Neural progenitor cell (in vitro differentiated cells): ENCODE measurements around the gene ATXN1. TPM values are rescaled to one million over a fixed set of nuclear protein-coding genes. Genes with fewer than 3 reads are reported as not detected.

Experiments used
- DNase-seq: peaks from one replicate; pipeline ENCODE4 v3.0.0-alpha.2; 2016; ENCODE audit warnings: low spot score
- H2AFZ ChIP-seq: fragments of 200-600 bp; sonication (generic); replicated peaks from 2 replicates; pipeline ENCODE4 v1.6.1; 2016; ENCODE audit warnings: antibody characterized with exemption
- H3F3A ChIP-seq: fragments of 200-600 bp; sonication (generic); 2 replicates; pipeline ENCODE4 v1.6.1; 2016; ENCODE audit warnings: antibody characterized with exemption, low read depth
- H3K27ac ChIP-seq: fragments of 200-600 bp; sonication (generic); 2 replicates; pipeline ENCODE4 v1.5.1; 2016; ENCODE audit warnings: mild to moderate bottlenecking
- H3K27me3 ChIP-seq: fragments of 200-600 bp; sonication (generic); 2 replicates; pipeline ENCODE4 v1.6.1; 2016; ENCODE audit warnings: mild to moderate bottlenecking, moderate library complexity
- H3K36me3 ChIP-seq: fragments of 200-600 bp; sonication (generic); 2 replicates; pipeline ENCODE4 v1.5.1; 2016
- H3K4me1 ChIP-seq: fragments of 200-600 bp; sonication (generic); 2 replicates; pipeline ENCODE4 v1.6.1; 2016; ENCODE audit warnings: mixed run types
- H3K4me2 ChIP-seq: fragments of 200-600 bp; sonication (generic); 2 replicates; pipeline ENCODE4 v1.6.1; 2016
- H3K4me3 ChIP-seq: fragments of 200-600 bp; sonication (generic); 2 replicates; pipeline ENCODE4 v1.5.1; 2016
- H3K79me2 ChIP-seq: fragments of 200-600 bp; sonication (generic); 2 replicates; pipeline ENCODE4 v1.6.1; 2016; ENCODE audit warnings: low read depth
- H3K9ac ChIP-seq: fragments of 200-600 bp; sonication (generic); 2 replicates; pipeline ENCODE4 v1.6.1; 2016
- H3K9me3 ChIP-seq: fragments of 200-600 bp; sonication (generic); 2 replicates; pipeline ENCODE4 v1.5.1; 2016; ENCODE audit warnings: low read depth
- H4K20me1 ChIP-seq: fragments of 200-600 bp; sonication (generic); 2 replicates; pipeline ENCODE4 v1.6.1; 2016; ENCODE audit warnings: low read depth
- H3K27ac Mint-ChIP-seq: 3 replicates; pipeline ENCODE4 v1.8.0; 2021; ENCODE audit warnings: mixed read lengths
- H3K27me3 Mint-ChIP-seq: 2 replicates; pipeline ENCODE4 v1.8.0; 2022; ENCODE audit warnings: low read depth, mild to moderate bottlenecking, inconsistent platforms, moderate library complexity, mixed read lengths; ENCODE audit not compliant: insufficient read depth
- H3K36me3 Mint-ChIP-seq: 3 replicates; pipeline ENCODE4 v1.8.0; 2021; ENCODE audit warnings: mixed read lengths
- H3K4me1 Mint-ChIP-seq: 3 replicates; pipeline ENCODE4 v1.8.0; 2021; ENCODE audit warnings: mixed read lengths
- H3K4me3 Mint-ChIP-seq: 3 replicates; pipeline ENCODE4 v1.8.0; 2021; ENCODE audit warnings: mild to moderate bottlenecking, moderate library complexity, mixed read lengths
- H3K9me3 Mint-ChIP-seq: 3 replicates; pipeline ENCODE4 v1.8.0; 2020; ENCODE audit warnings: mixed read lengths
- EZH2 ChIP-seq: fragments of 200-600 bp; sonication (generic); IDR thresholded peaks from 2 replicates; pipeline ENCODE4 v1.6.1; 2017; ENCODE audit warnings: antibody characterized with exemption, mild to moderate bottlenecking, moderate library complexity
- EZH2phosphoT487 ChIP-seq: fragments of 200-600 bp; sonication (generic); IDR thresholded peaks from 2 replicates; pipeline ENCODE4 v1.6.1; 2017; ENCODE audit warnings: antibody characterized with exemption
- total RNA-seq: library from RNA; depleted of rRNA; stranded (reverse); fragments of >200 nt; gene quantifications from 2 replicates; pipeline ENCODE4 v1.2.3, GENCODE V29; 2015; ENCODE audit warnings: low replicate concordance
- TF ChIP-seq, protein P1 (sequence below): fragments of 200-600 bp; sonication (generic); IDR thresholded peaks from 2 replicates; pipeline ENCODE4 v1.5.1; 2017; ENCODE audit warnings: antibody characterized with exemption, mild to moderate bottlenecking

Gene ATXN1
- total RNA-seq, 1 donor from 2014 or later = 3.6 TPM

DNA sequence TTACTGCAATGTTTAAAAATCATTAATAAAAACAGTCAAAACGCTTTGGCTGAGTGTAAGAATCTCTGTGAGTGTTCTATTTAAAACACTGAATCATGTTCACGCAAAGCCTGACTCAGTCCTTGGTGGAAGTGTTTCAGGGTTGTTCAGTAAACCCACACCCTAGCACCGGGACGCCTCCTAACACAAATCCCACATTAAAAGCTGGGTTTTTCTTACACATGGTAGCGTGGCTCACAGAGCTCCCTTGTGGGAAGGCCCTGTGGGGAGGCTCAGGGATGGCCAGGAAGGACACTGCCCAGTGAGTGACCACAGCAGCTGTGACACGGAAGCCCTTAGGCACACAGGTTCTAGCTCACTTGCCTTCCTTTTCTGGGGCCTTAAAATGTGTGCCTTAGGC, 442.7 kb downstream of the ATXN1 start:
- Histone ChIP-seq H3K4me1 (peaks cover 6% of the 10 kb centered on the region), H3K9me3 (no peaks in the 10 kb centered on the region), H3K9ac (no peak overlapping the region), H3K4me3 (no peak overlapping the region), H3K4me2 (no peak overlapping the region), H3F3A (no peaks in the 10 kb centered on the region), H3K27me3 (no peaks in the 10 kb centered on the region), H3K27ac (no peak overlapping the region), H4K20me1 (no peaks in the 10 kb centered on the region), H2AFZ (no peak overlapping the region), H3K36me3 (no peaks in the 10 kb centered on the region), H3K79me2 (no peaks in the 10 kb centered on the region)
- H3K36me3 Mint-ChIP-seq = no peaks in the 10 kb centered on the region
- H3K27ac Mint-ChIP-seq = no peak overlapping the region
- DNase-seq = no peak
- no peaks in the 10 kb centered on the region for H3K9me3 Mint-ChIP-seq
- no peak overlapping the region for H3K4me3 Mint-ChIP-seq
- TF ChIP-seq, protein P1, sequence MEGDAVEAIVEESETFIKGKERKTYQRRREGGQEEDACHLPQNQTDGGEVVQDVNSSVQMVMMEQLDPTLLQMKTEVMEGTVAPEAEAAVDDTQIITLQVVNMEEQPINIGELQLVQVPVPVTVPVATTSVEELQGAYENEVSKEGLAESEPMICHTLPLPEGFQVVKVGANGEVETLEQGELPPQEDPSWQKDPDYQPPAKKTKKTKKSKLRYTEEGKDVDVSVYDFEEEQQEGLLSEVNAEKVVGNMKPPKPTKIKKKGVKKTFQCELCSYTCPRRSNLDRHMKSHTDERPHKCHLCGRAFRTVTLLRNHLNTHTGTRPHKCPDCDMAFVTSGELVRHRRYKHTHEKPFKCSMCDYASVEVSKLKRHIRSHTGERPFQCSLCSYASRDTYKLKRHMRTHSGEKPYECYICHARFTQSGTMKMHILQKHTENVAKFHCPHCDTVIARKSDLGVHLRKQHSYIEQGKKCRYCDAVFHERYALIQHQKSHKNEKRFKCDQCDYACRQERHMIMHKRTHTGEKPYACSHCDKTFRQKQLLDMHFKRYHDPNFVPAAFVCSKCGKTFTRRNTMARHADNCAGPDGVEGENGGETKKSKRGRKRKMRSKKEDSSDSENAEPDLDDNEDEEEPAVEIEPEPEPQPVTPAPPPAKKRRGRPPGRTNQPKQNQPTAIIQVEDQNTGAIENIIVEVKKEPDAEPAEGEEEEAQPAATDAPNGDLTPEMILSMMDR = no peak
- TF ChIP-seq EZH2phosphoT487 = no peak
- H3K4me1 Mint-ChIP-seq = peaks cover 35% of the 10 kb centered on the region
- H3K27me3 Mint-ChIP-seq = no peaks in the 10 kb centered on the region

DNA sequence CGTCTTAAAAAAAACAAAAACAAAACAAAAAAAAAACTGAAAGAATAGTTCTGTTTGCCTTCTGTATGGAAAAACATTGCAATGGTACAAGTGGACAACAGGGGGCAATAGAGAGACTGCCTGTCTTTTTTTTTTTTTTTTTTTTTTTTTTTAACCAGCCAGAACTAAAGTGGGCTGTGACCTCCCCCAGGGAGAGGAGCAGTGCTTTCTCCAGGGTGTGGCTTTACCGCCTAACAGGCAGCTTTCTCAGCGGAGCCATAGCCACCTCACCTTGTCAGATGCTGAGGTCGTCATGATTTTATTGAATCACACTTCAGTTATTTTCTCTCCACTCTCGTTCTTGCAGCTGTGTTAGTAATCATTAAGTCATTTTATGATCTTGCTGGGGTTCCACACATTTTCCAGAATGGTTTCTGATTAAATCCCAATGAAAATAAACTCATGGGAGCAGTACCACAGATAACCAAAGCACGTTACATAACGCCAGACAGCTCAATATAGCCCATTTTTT, 444.5 kb downstream of the ATXN1 start:
- H3K36me3 ChIP-seq = no peaks in the 10 kb centered on the region
- H3F3A ChIP-seq = no peaks in the 10 kb centered on the region
- no peak overlapping the region for H3K27ac ChIP-seq
- Mint-ChIP-seq H3K4me3 (no peak overlapping the region), H3K9me3 (peaks cover 3% of the 10 kb centered on the region), H3K27ac (no peak overlapping the region), H3K4me1 (peaks cover 23% of the 10 kb centered on the region), H3K36me3 (no peaks in the 10 kb centered on the region), H3K27me3 (no peaks in the 10 kb centered on the region)
- no peak overlapping the region for H3K4me2 ChIP-seq
- no peaks in the 10 kb centered on the region for H4K20me1 ChIP-seq
- DNase-seq = peak; percentile 69
- no peak overlapping the region for H2AFZ ChIP-seq
- H3K79me2 ChIP-seq = no peaks in the 10 kb centered on the region
- no peaks in the 10 kb centered on the region for H3K27me3 ChIP-seq
- H3K9me3 ChIP-seq = no peaks in the 10 kb centered on the region
- no peak overlapping the region for H3K9ac ChIP-seq
- H3K4me1 ChIP-seq = peaks cover 6% of the 10 kb centered on the region
- no peak overlapping the region for H3K4me3 ChIP-seq
- TF ChIP-seq, protein P1 = peak; percentile 82
- no peak for TF ChIP-seq EZH2

DNA sequence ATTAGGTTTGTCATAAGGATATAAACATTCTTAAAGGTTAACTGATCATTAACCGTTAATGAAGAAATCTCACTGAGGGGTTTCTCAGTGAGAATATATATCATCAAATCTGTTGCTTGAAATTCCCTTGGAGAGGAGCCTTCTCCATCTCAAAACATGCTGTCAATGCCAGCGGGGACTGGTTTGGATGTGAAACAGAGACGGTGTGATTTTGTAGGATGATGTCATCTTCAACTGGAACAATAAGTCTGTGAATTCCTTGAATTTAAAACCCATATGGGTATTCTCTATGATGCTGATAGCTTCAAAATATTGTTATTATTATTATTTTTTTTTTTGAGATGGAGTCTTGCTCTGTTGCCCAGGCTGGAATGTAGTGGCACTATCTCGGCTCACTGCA, 447.0 kb downstream of the ATXN1 start:
- no peak overlapping the region for H3K4me3 ChIP-seq
- Mint-ChIP-seq H3K4me1 (peaks cover 16% of the 10 kb centered on the region), H3K4me3 (no peak overlapping the region), H3K36me3 (no peaks in the 10 kb centered on the region), H3K27ac (no peak overlapping the region), H3K27me3 (no peaks in the 10 kb centered on the region), H3K9me3 (peaks cover 3% of the 10 kb centered on the region)
- H3K27ac ChIP-seq = no peak overlapping the region
- no peaks in the 10 kb centered on the region for H3K9me3 ChIP-seq
- H3K4me1 ChIP-seq = no peaks in the 10 kb centered on the region
- no peaks in the 10 kb centered on the region for H3F3A ChIP-seq
- H4K20me1 ChIP-seq = no peaks in the 10 kb centered on the region
- H3K27me3 ChIP-seq = no peaks in the 10 kb centered on the region
- DNase-seq = no peak
- H3K36me3 ChIP-seq = no peaks in the 10 kb centered on the region
- no peak overlapping the region for H3K4me2 ChIP-seq
- H3K79me2 ChIP-seq = no peaks in the 10 kb centered on the region
- H3K9ac ChIP-seq = no peak overlapping the region
- no peak for TF ChIP-seq EZH2
- no peak for TF ChIP-seq EZH2phosphoT487
- TF ChIP-seq, protein P1 = no peak
- H2AFZ ChIP-seq = no peak overlapping the region
